Right forelimb (tissue), 1 donor: ENCODE data around the gene PTPRR.

Experiments
- DNase-seq: peaks from one replicate; pipeline ENCODE4 v3.0.0-alpha.2; 2018

PTPRR gene

GRCh38 chr12:70920251-70920851, at the start of gene PTPRR:
PTPRR (minus strand) TSS chr12:70920738; CDS start chr12:70920390, 348 bp downstream.
- DNase-seq, result no peak

- DNase-seq, result no peak
Measured at GRCh38 chr12:70966996-70967790, 46.7 kb upstream of the PTPRR start.

- DNase-seq, result no peak
Measured at GRCh38 chr12:70966046-70966445, 45.5 kb upstream of the PTPRR start.

- DNase-seq, result no peak
Measured at GRCh38 chr12:70964867-70965510, 44.5 kb upstream of the PTPRR start.

GRCh38 chr12:70963081-70963660, 42.6 kb upstream of the PTPRR start:
- no peak for DNase-seq

GRCh38 chr12:70962226-70962794, 41.8 kb upstream of the PTPRR start:
- DNase-seq, result no peak

- no peak for DNase-seq
Measured at GRCh38 chr12:70960484-70960883, 39.9 kb upstream of the PTPRR start.

GRCh38 chr12:70955415-70955814, 34.9 kb upstream of the PTPRR start:
- DNase-seq, result no peak

- no peak for DNase-seq
Measured at GRCh38 chr12:70950451-70950850, 29.9 kb upstream of the PTPRR start.

- DNase-seq, result peak; percentile 65
Measured at GRCh38 chr12:70948976-70949336, 28.4 kb upstream of the PTPRR start.

- no peak for DNase-seq
Measured at GRCh38 chr12:70948236-70948975, 27.9 kb upstream of the PTPRR start.

GRCh38 chr12:70936203-70936813, 15.8 kb upstream of the PTPRR start:
- DNase-seq, result no peak

- DNase-seq, result no peak
Measured at GRCh38 chr12:70933133-70933532, 12.6 kb upstream of the PTPRR start.

- no peak for DNase-seq
Measured at GRCh38 chr12:70929029-70929428, 8.5 kb upstream of the PTPRR start.

GRCh38 chr12:70928071-70928470, 7.5 kb upstream of the PTPRR start:
- no peak for DNase-seq

- no peak for DNase-seq
Measured at GRCh38 chr12:70927356-70927755, 6.8 kb upstream of the PTPRR start.

GRCh38 chr12:70925539-70925938, 5.0 kb upstream of the PTPRR start:
- DNase-seq, result no peak

- no peak for DNase-seq
Measured at GRCh38 chr12:70920891-70921290, 353 bp upstream of the PTPRR start.

- no peak for DNase-seq
Measured at GRCh38 chr12:70919597-70920035, 922 bp downstream of the PTPRR start.

GRCh38 chr12:70919176-70919575, 1.4 kb downstream of the PTPRR start:
- no peak for DNase-seq

GRCh38 chr12:70918321-70918720, 2.2 kb downstream of the PTPRR start:
- no peak for DNase-seq

GRCh38 chr12:70910666-70911065, 9.9 kb downstream of the PTPRR start:
- no peak for DNase-seq
